HepG2 (cell line): ENCODE measurements around the gene DDX39B. TPM values are rescaled to one million over a fixed set of nuclear protein-coding genes. Genes with fewer than 3 reads are reported as not detected.
A peak's percentile ranks its signal among the peaks of the same experiment; 100 is the strongest.

Source experiments
- ARNT2 ChIP-seq: sonication (generic); formaldehyde crosslinking; IDR thresholded peaks from 2 replicates; pipeline ENCODE4 v1.8.0; 2022; ENCODE audit warnings: mild to moderate bottlenecking, low read depth, missing genetic modification reagents, moderate library complexity
- CEBPB ChIP-seq: IDR thresholded peaks from 2 replicates; pipeline ENCODE4 v1.6.1; 2011; ENCODE audit warnings: low read depth, low read length, improper control_type of control experiment, borderline replicate concordance
- ELF3 ChIP-seq: IDR thresholded peaks from 2 replicates; pipeline ENCODE4 v1.6.1; 2016; ENCODE audit warnings: missing genetic modification reagents, missing compliant biosample characterization
- ERF ChIP-seq: IDR thresholded peaks from 2 replicates; pipeline ENCODE4 v1.6.1; 2018; ENCODE audit warnings: missing biosample characterization, missing genetic modification reagents
- FOSL2 ChIP-seq: sonication (generic); formaldehyde crosslinking; IDR thresholded peaks from 2 replicates; pipeline ENCODE4 v1.4.0; 2020; ENCODE audit warnings: missing genetic modification reagents
- FOXK1 ChIP-seq: sonication (generic); formaldehyde crosslinking; IDR thresholded peaks from 2 replicates; pipeline ENCODE4 v1.4.0; 2020; ENCODE audit warnings: low read depth, missing genetic modification reagents, borderline replicate concordance
- GABPA ChIP-seq, 2 experiments: IDR thresholded peaks; 2 replicates each; pipeline ENCODE4 v1.6.1; 2011 to 2016; ENCODE audit warnings: low read depth in 2 of 2, low read length in 1 of 2, missing biosample characterization in 1 of 2, missing genetic modification characterization in 1 of 2
- HINFP ChIP-seq: sonication (generic); formaldehyde crosslinking; IDR thresholded peaks from 2 replicates; pipeline ENCODE4 v1.4.0; 2020; ENCODE audit warnings: low read depth, mild to moderate bottlenecking, missing genetic modification reagents
- KDM2A ChIP-seq: sonication (generic); formaldehyde crosslinking; IDR thresholded peaks from 2 replicates; pipeline ENCODE4 v1.4.0; 2020; ENCODE audit warnings: low read depth, missing genetic modification reagents, borderline replicate concordance
- MAX ChIP-seq: IDR thresholded peaks from 2 replicates; pipeline ENCODE4 v1.6.1; 2012; ENCODE audit warnings: inconsistent platforms
- MAZ ChIP-seq, 2 experiments: sonication (generic) in 1 of 2; formaldehyde crosslinking in 1 of 2; IDR thresholded peaks; 2 replicates each; pipeline versions ENCODE4 v1.5.0 to v1.6.1; 2012 to 2020; ENCODE audit warnings: low read depth in 2 of 2, mild to moderate bottlenecking in 2 of 2, borderline replicate concordance in 1 of 2, improper control_type of control experiment in 1 of 2, low read length in 1 of 2, missing genetic modification reagents in 1 of 2, moderate library complexity in 1 of 2
- PCBP1 ChIP-seq: fragments of 200-400 bp; formaldehyde crosslinking; IDR thresholded peaks from 2 replicates; pipeline ENCODE4 v1.6.1; 2017; ENCODE audit warnings: mild to moderate bottlenecking, low read depth, low read length, borderline replicate concordance
- RFX5 ChIP-seq: IDR thresholded peaks from 2 replicates; pipeline ENCODE4 v1.6.1; 2011; ENCODE audit warnings: low read depth, low read length, improper control_type of control experiment
- SALL2 ChIP-seq: sonication (generic); formaldehyde crosslinking; IDR thresholded peaks from 2 replicates; pipeline ENCODE4 v1.8.1; 2023; ENCODE audit warnings: mild to moderate bottlenecking, missing genetic modification reagents, inconsistent platforms
- SMC3 ChIP-seq: IDR thresholded peaks from 2 replicates; pipeline ENCODE4 v1.6.1; 2011; ENCODE audit warnings: low read length, improper control_type of control experiment
- SNRNP70 ChIP-seq: fragments of 200-400 bp; formaldehyde crosslinking; IDR thresholded peaks from 2 replicates; pipeline ENCODE4 v1.6.1; 2017; ENCODE audit warnings: mild to moderate bottlenecking, low read depth, low read length, moderate library complexity
- TBL1XR1 ChIP-seq: fragments of 150-350 bp; IDR thresholded peaks from 2 replicates; pipeline ENCODE4 v1.6.1; 2014; ENCODE audit warnings: borderline replicate concordance, low read length; ENCODE audit not compliant: partially characterized antibody
- UBTF ChIP-seq: sonication (generic); formaldehyde crosslinking; IDR thresholded peaks from 2 replicates; pipeline ENCODE4 v1.4.0; 2020; ENCODE audit warnings: mild to moderate bottlenecking, missing genetic modification reagents
- ZKSCAN5 ChIP-seq: sonication (generic); formaldehyde crosslinking; IDR thresholded peaks from 2 replicates; pipeline ENCODE4 v1.5.1; 2020; ENCODE audit warnings: mild to moderate bottlenecking, missing genetic modification reagents
- ZMYM3 ChIP-seq: sonication (generic); formaldehyde crosslinking; IDR thresholded peaks from 2 replicates; pipeline ENCODE4 v1.5.1; 2020; ENCODE audit warnings: mild to moderate bottlenecking, missing genetic modification reagents
- ZMYM4 ChIP-seq: sonication (generic); formaldehyde crosslinking; IDR thresholded peaks from 2 replicates; pipeline ENCODE4 v1.8.1; 2023; ENCODE audit warnings: mild to moderate bottlenecking, missing genetic modification reagents
- ZNF451 ChIP-seq: sonication (generic); formaldehyde crosslinking; IDR thresholded peaks from 2 replicates; pipeline ENCODE4 v1.5.0; 2020; ENCODE audit warnings: mild to moderate bottlenecking, missing genetic modification reagents
- ZNF691 ChIP-seq: sonication (generic); formaldehyde crosslinking; IDR thresholded peaks from 2 replicates; pipeline ENCODE4 v1.4.0; 2020; ENCODE audit warnings: missing genetic modification reagents, low read depth, mild to moderate bottlenecking, borderline replicate concordance
- ZNF709 ChIP-seq: sonication (generic); formaldehyde crosslinking; IDR thresholded peaks from 2 replicates; pipeline ENCODE4 v1.5.0; 2020; ENCODE audit warnings: mild to moderate bottlenecking, missing genetic modification reagents
- polyA plus RNA-seq, 8 experiments: library from polyadenylated mRNA; depleted of rRNA in 3 of 8; stranded (reverse) in 7 of 8; unstranded in 1 of 8; fragments of >200 nt; fragmentation: Illumina TruSeq in 4 of 8; extraction: Trizol in 4 of 8; gene quantifications; 2 replicates each; pipeline versions ENCODE4 v1.2.1 to v1.2.3, GENCODE V29; 2011 to 2016; ENCODE audit warnings: low read depth in 4 of 8, missing spikeins in 1 of 8, mixed read lengths in 1 of 8; ENCODE audit not compliant: insufficient read depth in 1 of 8
- total RNA-seq, 5 experiments: library from RNA; depleted of rRNA; stranded (reverse); fragments of >200 nt; fragmentation: Illumina TruSeq; extraction: Trizol; gene quantifications; 2 replicates each; pipeline ENCODE4 v1.2.3, GENCODE V29; 2016; ENCODE audit warnings: low read depth in 1 of 5

DDX39B gene
- total and polyA plus RNA-seq, 2 of the 13 experiments (the other 11 are each of a cell fraction or from before 2014, with no cell fraction given), result 570 to 678 TPM

- TF ChIP-seq UBTF (CRISPR knock-in tag), result peak; percentile 16; the same call in 1 of the 2 replicates
- peak; percentile 46; the same call in 1 of the 2 replicates for TF ChIP-seq ZKSCAN5
- peak; percentile 49; the same call in 1 of the 2 replicates for TF ChIP-seq ELF3 (CRISPR knock-in tag)
- TF ChIP-seq ZNF451 (CRISPR knock-in tag), result 0 out of 2 replicates have a peak, but pooled peaks have one; percentile 55
- no peak for TF ChIP-seq HINFP
- peak; percentile 63 for TF ChIP-seq FOSL2
- peak; percentile 87 for TF ChIP-seq KDM2A (CRISPR knock-in tag)
- peak; percentile 61; the same call in 1 of the 2 replicates for TF ChIP-seq ZMYM4 (CRISPR knock-in tag)
- TF ChIP-seq ZMYM3, result no peak
- 0 out of 2 replicates have a peak, but pooled peaks have one; percentile 71 for TF ChIP-seq MAZ (IDR thresholded peaks at IDR 0.05; ENCODE audit: borderline replicate concordance, low read depth, low read length)
- TF ChIP-seq MAZ (CRISPR knock-in tag; IDR thresholded peaks at IDR 0.05; ENCODE audit: low read depth), result no peak
- 0 out of 2 replicates have a peak, but pooled peaks have one; percentile 10 for TF ChIP-seq PCBP1
- TF ChIP-seq MAX, result 0 out of 2 replicates have a peak, but pooled peaks have one; percentile 31
- peak; percentile 91 for TF ChIP-seq SMC3
- TF ChIP-seq SNRNP70, result no peak
- TF ChIP-seq ARNT2 (CRISPR knock-in tag), result no peak
- 0 out of 2 replicates have a peak, but pooled peaks have one; percentile 15 for TF ChIP-seq ZNF709 (CRISPR knock-in tag)
- peak; percentile 52 for TF ChIP-seq GABPA (IDR thresholded peaks at IDR 0.05; ENCODE audit: low read depth, low read length)
- peak; percentile 78 for TF ChIP-seq GABPA (CRISPR knock-in tag; IDR thresholded peaks at IDR 0.05; ENCODE audit: low read depth)
- peak; percentile 56; the same call in 1 of the 2 replicates for TF ChIP-seq ERF (CRISPR knock-in tag)
- peak; percentile 39 for TF ChIP-seq TBL1XR1
- TF ChIP-seq ZNF691 (CRISPR knock-in tag), result 0 out of 2 replicates have a peak, but pooled peaks have one; percentile 32
- 0 out of 2 replicates have a peak, but pooled peaks have one; percentile 0 for TF ChIP-seq CEBPB
- TF ChIP-seq RFX5, result 0 out of 2 replicates have a peak, but pooled peaks have one; percentile 30
- 0 out of 2 replicates have a peak, but pooled peaks have one; percentile 49 for TF ChIP-seq FOXK1 (CRISPR knock-in tag)
- TF ChIP-seq SALL2, result peak; percentile 17; the same call in 1 of the 2 replicates
Observed at GRCh38 chr6:31546339-31546957, 4.6 kb upstream of the DDX39B start, which contains the start of gene ATP6V1G2 (continued).
